GM19463 (cell line): ENCODE measurements around the gene ZNF579.

Source experiments
- ATAC-seq: cut with Tn5 transposase; IDR thresholded peaks from one replicate; pipeline ENCODE4 v1.9.1; 2021; ENCODE audit warnings: mild to moderate bottlenecking, moderate library complexity; ENCODE audit not compliant: unreplicated experiment

ZNF579 gene

GRCh38 chr19:55580628-55581144 lies at the start of gene ZNF579:
Gene ZNF579, minus strand, starts transcription at chr19:55580848. Its CDS starts 1,209 bp downstream, at chr19:55579639.
- ATAC-seq, result no peak

GRCh38 chr19:55626350-55626749 lies 45.7 kb upstream of the ZNF579 start:
- ATAC-seq, result no peak

DNA sequence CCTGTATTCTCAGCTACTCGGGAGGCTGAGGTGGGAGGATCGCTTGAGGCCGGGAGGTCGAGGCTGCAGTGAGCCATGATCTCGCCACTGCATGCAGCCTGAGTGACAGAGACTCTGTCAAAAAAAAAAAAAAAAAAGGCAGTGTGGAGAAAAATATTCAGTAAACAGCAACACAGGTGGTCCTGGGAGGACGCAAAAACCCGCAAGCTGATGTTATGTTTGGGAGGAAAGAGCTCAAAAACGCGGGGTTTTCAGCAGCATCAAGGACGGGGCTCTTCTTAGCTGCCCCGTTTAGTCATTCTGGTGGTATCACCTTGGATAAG lies 44.3 kb upstream of the ZNF579 start:
- no peak for ATAC-seq

DNA sequence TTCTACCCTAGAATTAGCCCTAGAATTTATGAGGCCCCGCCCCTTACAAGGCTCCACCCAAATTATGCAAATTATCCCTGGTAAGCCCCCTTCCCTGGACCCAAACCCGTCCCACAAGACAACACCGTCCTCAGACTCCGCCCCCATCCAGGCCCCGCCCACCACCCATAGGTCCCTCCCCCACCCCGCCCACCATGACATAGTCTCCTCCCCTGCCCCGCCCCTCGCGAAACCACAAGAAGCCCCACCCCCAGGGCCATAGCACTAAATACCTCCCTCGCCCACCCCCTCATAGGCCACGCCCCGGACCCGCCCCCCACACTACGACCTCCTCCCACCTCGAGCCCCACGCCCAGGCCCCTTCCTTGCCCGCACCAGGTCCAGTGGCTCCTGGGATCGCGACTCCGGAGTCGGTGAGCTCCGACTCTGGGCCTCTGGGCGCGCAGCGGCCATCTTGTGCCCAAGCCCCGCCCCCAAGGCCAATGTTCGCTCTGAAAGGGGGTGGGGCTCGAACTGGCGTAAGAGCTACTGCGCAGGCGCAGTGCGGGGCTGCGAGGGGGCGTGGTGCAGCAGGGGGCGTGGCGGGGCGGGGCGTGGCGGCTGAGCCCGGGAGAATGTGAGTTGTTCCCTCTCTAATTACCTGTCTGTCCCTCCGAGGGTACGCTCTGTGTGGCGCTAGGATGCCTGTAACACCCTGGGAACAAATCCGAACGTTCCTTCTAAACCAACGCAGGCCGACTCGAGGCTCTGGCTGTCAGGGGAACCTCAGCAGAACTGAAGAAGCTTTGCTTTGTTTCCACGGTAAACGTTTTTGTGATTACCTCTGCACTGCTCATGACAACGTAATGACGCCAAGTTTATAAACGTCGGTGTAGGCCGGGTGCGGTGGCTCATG lies 43.7 kb upstream of the ZNF579 start, which contains the start of gene ZNF784:
TSS of gene ZNF784 (minus strand) at position 458 of the 895 bp plus-strand sequence. CDS start at position 453, 5 bp downstream.
- ATAC-seq, result no peak

GRCh38 chr19:55623561-55623960 lies 42.9 kb upstream of the ZNF579 start:
- no peak for ATAC-seq

- ATAC-seq, result no peak
Observed at GRCh38 chr19:55623130-55623529, 42.5 kb upstream of the ZNF579 start.

GRCh38 chr19:55622242-55622969 lies 41.8 kb upstream of the ZNF579 start:
- ATAC-seq, result no peak

DNA sequence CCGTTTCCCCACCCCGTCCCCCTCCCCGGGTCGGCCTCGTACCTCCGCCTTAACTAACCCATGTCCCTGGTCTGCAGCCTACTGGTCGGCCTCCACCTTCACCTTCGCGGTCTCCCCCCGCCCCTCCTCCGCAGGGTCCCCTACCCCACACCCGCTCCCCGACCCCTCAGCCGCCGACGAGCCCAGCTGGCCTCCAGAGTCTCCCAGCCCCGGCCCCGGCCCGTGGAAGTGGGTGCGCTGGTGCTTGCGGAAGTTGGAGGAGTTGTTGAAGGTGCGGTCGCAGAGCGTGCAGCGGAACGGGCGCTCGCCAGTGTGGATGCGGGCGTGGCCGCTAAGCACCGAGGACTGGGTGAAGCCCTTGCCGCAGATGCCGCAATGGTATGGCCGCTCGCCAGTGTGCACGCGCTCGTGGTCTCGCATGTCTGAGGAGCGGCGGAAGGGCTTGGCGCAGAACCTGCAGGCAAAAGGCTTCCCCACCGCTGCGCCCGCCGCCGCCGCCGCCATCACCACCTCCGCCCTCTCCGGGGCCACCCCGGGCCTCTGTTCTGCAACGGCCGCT lies 41.1 kb upstream of the ZNF579 start:
- ATAC-seq, result no peak

DNA sequence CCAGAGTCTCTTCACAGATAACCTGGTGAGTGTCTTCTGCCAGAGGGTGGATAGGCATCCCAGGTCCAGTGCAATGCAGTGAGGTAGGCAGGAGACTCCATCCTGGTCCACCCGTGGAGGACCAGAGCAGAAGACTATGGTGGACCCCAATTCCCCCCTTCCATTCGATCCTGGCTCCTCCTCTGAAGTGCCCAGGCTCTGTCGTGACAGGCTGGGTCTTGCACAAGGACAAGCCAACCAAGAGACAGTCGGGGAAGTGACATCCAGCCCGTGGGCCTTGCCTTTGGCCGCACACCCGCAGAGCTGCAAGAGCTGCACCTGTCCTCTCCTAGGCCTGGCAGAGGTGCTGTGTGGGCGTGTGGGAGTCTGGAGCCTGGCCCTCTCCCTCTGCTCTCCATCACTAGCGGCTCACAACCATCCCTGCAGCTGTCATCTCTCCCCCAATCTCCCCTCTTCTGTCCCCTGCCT lies 40.6 kb upstream of the ZNF579 start:
- no peak for ATAC-seq

DNA sequence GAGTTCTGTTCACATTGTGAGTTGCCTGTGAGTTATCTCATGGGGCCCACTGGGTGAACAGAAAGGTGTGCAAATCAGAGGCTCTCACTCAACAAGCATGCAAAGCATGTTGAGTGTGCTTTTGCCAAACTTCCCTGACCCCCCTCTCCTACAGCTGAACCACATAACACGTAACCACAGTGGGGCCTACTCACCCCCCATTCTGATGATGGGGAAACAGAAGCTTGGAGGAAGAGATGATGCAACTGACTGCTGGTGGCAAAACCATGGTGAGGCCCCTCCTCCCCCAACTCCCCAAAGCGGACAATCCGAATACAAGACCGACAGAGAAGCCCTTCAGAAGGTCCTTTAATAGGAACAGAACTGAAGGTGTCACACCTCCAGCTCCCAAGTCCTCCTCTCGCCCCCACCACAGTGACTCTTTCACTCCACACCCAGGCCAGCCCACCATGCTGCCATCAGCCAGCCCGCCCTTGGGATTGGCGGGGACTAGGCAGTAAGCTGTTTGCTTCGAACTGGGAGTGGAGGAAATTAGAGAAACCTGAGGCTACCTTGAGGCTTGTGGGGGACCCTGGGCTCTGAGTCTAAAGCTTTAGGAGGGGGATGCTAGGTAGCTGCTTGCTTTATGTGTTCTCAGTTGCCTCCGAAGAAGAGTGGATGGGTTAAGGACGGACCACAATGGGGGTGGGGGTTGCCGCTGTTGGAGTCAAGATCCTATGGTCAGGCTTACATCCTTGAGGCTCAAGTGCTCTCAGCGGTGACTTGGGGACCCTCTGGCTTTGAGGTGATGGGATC lies 40.0 kb upstream of the ZNF579 start:
- ATAC-seq, result no peak

- no peak for ATAC-seq
Observed at GRCh38 chr19:55619286-55619685, 38.6 kb upstream of the ZNF579 start.

DNA sequence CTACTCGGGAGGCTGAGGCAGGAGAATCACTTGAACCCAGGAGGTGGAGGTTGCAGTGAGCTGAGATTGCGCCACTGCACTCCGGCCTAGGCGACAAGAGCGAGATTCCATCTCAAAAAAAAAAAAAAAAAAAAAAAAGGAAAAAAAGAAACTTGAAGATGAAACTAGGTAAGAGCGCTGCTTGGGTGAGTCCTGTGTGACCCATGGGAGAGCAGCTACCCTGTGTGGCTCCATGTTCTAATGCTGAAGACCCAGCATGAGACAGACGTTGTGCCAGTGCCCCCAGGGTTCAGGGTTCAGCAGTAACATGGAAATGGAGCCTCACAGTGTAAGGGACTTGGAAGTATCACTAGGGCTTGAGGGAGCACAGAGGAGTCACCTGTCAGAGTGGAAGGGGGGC lies 37.8 kb upstream of the ZNF579 start:
- ATAC-seq, result no peak

DNA sequence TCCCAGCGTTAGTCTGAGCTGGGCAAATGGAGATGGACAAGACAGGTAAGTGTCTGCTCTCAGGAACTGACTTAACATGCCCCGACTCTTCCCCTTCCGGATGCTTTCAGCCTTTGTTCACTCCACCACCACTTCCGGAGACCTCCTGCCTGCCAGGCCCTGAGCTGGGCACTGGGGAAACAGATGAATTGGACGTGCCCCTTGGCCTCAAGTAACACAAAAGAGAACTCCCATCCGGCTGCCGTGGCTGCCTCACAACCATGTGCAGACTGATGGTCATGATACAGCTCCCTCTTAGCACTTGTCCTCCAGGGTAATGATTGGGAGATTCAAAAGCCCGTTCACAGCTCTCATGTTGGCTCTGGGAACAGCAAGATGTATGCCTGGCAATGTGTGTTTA lies 36.8 kb upstream of the ZNF579 start:
- no peak for ATAC-seq

- no peak for ATAC-seq
Observed at GRCh38 chr19:55616395-55616875, 35.8 kb upstream of the ZNF579 start.

- no peak for ATAC-seq
Observed at GRCh38 chr19:55615543-55616394, 35.1 kb upstream of the ZNF579 start.

DNA sequence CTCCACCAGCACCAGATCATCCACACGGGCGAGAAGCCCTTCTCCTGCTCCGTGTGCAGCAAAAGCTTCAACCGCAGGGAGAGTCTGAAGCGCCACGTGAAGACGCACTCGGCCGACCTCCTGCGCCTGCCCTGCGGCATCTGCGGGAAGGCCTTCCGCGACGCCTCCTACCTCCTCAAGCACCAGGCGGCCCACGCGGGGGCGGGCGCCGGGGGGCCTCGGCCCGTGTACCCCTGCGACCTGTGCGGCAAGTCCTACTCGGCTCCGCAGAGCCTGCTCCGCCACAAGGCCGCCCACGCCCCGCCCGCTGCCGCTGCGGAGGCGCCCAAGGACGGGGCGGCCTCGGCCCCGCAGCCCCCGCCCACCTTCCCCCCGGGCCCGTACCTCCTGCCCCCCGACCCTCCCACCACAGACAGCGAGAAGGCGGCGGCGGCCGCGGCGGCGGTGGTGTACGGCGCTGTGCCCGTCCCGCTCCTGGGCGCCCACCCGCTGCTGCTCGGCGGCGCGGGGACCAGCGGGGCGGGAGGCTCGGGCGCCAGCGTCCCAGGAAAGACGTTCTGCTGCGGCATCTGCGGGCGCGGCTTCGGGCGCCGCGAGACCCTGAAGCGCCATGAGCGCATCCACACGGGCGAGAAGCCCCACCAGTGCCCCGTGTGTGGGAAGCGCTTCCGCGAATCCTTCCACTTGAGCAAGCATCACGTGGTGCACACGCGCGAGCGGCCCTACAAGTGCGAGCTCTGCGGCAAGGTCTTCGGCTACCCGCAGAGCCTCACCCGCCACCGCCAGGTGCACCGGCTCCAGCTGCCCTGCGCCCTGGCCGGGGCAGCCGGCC lies 34.3 kb upstream of the ZNF579 start:
- no peak for ATAC-seq

GRCh38 chr19:55613930-55614710 lies 33.5 kb upstream of the ZNF579 start:
- ATAC-seq, result no peak

GRCh38 chr19:55613396-55613795 lies 32.7 kb upstream of the ZNF579 start:
- ATAC-seq, result no peak
